ENCODE results near the gene PTCHD4. TPM values are rescaled to one million over a fixed set of nuclear protein-coding genes. Genes with fewer than 3 reads are reported as not detected.

Gene PTCHD4
- total RNA-seq, 1 experiment from 2014 or later = 0.96 TPM

GRCh38 chr6:48098923-48099322 lies 12.1 kb downstream of the PTCHD4 start:
- Histone ChIP-seq H3K79me1 (ENCODE audit: insufficient read depth, low read depth, low read length, poor library complexity, severe bottlenecking) (no peaks in the 10 kb centered on the region), H4K91ac (ENCODE audit: insufficient read length, low read depth, low read length) (no peak overlapping the region), H3K4ac (ENCODE audit: low read depth, low read length) (no peak overlapping the region), H3K18ac (ENCODE audit: insufficient read length, low read depth, low read length) (no peak overlapping the region), H2BK20ac (ENCODE audit: low read depth, low read length, poor library complexity, severe bottlenecking) (no peak overlapping the region), H3K14ac (ENCODE audit: insufficient read depth, low read length) (no peak overlapping the region; the same call in 1 of the 2 replicates), H3K4me1 (ENCODE audit: insufficient read depth, low read length) (peaks cover 2% of the 10 kb centered on the region; the same call in 1 of the 2 replicates), H2AK5ac (ENCODE audit: insufficient read length, low read length) (no peak overlapping the region), H3K4me2 (ENCODE audit: insufficient read depth, insufficient read length, low read length) (no peak overlapping the region), H2BK5ac (ENCODE audit: insufficient read length, low read length) (no peak overlapping the region), H2AFZ (ENCODE audit: low read length) (no peak overlapping the region), H3T11ph (ENCODE audit: low read length) (no peak overlapping the region), H3K27me3 (ENCODE audit: insufficient read depth, low read length) (no peaks in the 10 kb centered on the region), H3K79me2 (ENCODE audit: insufficient read depth, low read length) (peaks cover 2% of the 10 kb centered on the region; the same call in 1 of the 2 replicates), H3K9ac (ENCODE audit: extremely low read depth, insufficient read length, low read length) (no peak overlapping the region), H4K5ac (ENCODE audit: insufficient read length, low read depth, low read length) (no peak overlapping the region), H2BK120ac (ENCODE audit: low read depth, low read length, poor library complexity, severe bottlenecking) (no peak overlapping the region), H3K27ac (ENCODE audit: insufficient read length, low read depth, low read length) (no peak overlapping the region), H2BK12ac (ENCODE audit: insufficient read length, low read depth, low read length) (no peak overlapping the region), H3K23me2 (ENCODE audit: insufficient read length, low read depth, low read length, poor library complexity, severe bottlenecking) (no peaks in the 10 kb centered on the region), H3K56ac (ENCODE audit: insufficient read length, low read depth, low read length) (no peak overlapping the region), H4K8ac (replicated peaks; ENCODE audit: insufficient read length, low read depth, low read length) (no peak overlapping the region), H3K9me3 (ENCODE audit: control insufficient read depth, low read depth, low read length) (no peaks in the 10 kb centered on the region), H3K23ac (ENCODE audit: insufficient read length, low read depth, low read length) (no peak overlapping the region), H2BK15ac (ENCODE audit: low read depth, low read length) (no peak overlapping the region), H4K20me1 (ENCODE audit: control insufficient read depth, insufficient read depth, insufficient read length) (no peaks in the 10 kb centered on the region)
- Mint-ChIP-seq H3K4me1 (peaks cover 0 to 23% of the 10 kb centered on the region in 2 experiments; a peak in 2 of 4 replicates), H3K9me3 (peaks cover 12 to 17% of the 10 kb centered on the region in 2 experiments), H3K27me3 (ENCODE audit: low read depth) (no peaks in the 10 kb centered on the region), H3K36me3 (ENCODE audit: insufficient read depth in 1 of 3, low read depth in 3 of 3) (peaks cover 5 to 35% (median 21%) of the 10 kb centered on the region in 3 experiments; a peak in 6 of 7 replicates), H3K27ac (no peak overlapping the region), H3K4me3 (no peak overlapping the region)
- no peak for TF ChIP-seq CTCF (conservative IDR thresholded peaks at IDR 0.05)
- WGBS (ENCODE audit: extremely low coverage, insufficient read length, low lambda C conversion rate) = no CpG with 5 or more reads among the region's 3 CpGs
- no peak for DNase-seq
